ENCODE data around the gene TNS4. TPM values are rescaled to one million over a fixed set of nuclear protein-coding genes. Genes with fewer than 3 reads are reported as not detected.

TNS4 gene
- total and polyA plus RNA-seq, 9 of the 15 experiments (the other 6 are each of a cell fraction or from before 2014, with no cell fraction given): 0.04 to 0.73 (median 0.24) TPM; not detected in 1

GRCh38 chr17:40443196-40443987, 58.0 kb downstream of the TNS4 start, which contains the start of gene IGFBP4 (continued):
- TF ChIP-seq, protein P1, sequence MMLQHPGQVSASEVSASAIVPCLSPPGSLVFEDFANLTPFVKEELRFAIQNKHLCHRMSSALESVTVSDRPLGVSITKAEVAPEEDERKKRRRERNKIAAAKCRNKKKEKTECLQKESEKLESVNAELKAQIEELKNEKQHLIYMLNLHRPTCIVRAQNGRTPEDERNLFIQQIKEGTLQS (IDR thresholded peaks at IDR 0.05): no peak
- TF ChIP-seq, protein P1 (CRISPR knock-in tag; conservative IDR thresholded peaks at IDR 0.05): no peak
- TF ChIP-seq ZNF436 (CRISPR knock-in tag; IDR thresholded peaks at IDR 0.05) (no peak), PML (IDR thresholded peaks at IDR 0.05; ENCODE audit: low read length) (no peak), PRPF4 (IDR thresholded peaks at IDR 0.05; ENCODE audit: insufficient read depth, low read depth, low read length, poor library complexity, severe bottlenecking) (no peak), RBM39 (optimal IDR thresholded peaks at IDR 0.05; ENCODE audit: low read depth, low read length) (no peak), KDM1A (IDR thresholded peaks at IDR 0.05) (peak in 1 of 2 experiments; percentile 90; a peak in 2 of 4 replicates), ZNF146 (CRISPR knock-in tag; IDR thresholded peaks at IDR 0.05; ENCODE audit: unreplicated experiment) (no peak), ARHGAP35 (IDR thresholded peaks at IDR 0.05; ENCODE audit: partially characterized antibody) (no peak), SMC3 (conservative IDR thresholded peaks at IDR 0.05; ENCODE audit: insufficient read depth, low read depth, low read length) (peak; percentile 72), GABPB2 (CRISPR knock-in tag; conservative IDR thresholded peaks at IDR 0.05) (no peak), MAX (CRISPR knock-in tag; IDR thresholded peaks at IDR 0.05) (peak; percentile 34; the same call in 1 of the 2 replicates), FOXA3 (CRISPR knock-in tag; conservative IDR thresholded peaks at IDR 0.05 in 1 of 2, IDR thresholded peaks at IDR 0.05 in 1 of 2) (no peak), SMAD1 (IDR thresholded peaks at IDR 0.05; ENCODE audit: low read depth, low read length, partially characterized antibody) (no peak), POLR3A (IDR thresholded peaks at IDR 0.05; ENCODE audit: borderline replicate concordance, extremely low read depth, insufficient read depth, insufficient read length) (no peak), CBX2 (IDR thresholded peaks at IDR 0.05; ENCODE audit: insufficient read depth, low read length, poor library complexity, severe bottlenecking) (no peak), ZNF57 (CRISPR knock-in tag; IDR thresholded peaks at IDR 0.05) (no peak), ZBTB7A (IDR thresholded peaks at IDR 0.05; ENCODE audit: borderline replicate concordance, control insufficient read depth, low read depth, low read length) (0 out of 2 replicates have a peak, but pooled peaks have one; percentile 57), ZNF124 (CRISPR knock-in tag; IDR thresholded peaks at IDR 0.05) (no peak), ZFX (CRISPR knock-in tag; IDR thresholded peaks at IDR 0.05) (peak; percentile 26; the same call in 1 of the 2 replicates), NFE2L1 (tag; IDR thresholded peaks at IDR 0.05; ENCODE audit: borderline replicate concordance, low read depth) (no peak), ZNF232 (CRISPR knock-in tag; IDR thresholded peaks at IDR 0.05) (no peak), SMAD3 (CRISPR knock-in tag; conservative IDR thresholded peaks at IDR 0.05) (no peak), NCOR1 (IDR thresholded peaks at IDR 0.05) (no peak)
- TF ChIP-seq, protein P2, sequence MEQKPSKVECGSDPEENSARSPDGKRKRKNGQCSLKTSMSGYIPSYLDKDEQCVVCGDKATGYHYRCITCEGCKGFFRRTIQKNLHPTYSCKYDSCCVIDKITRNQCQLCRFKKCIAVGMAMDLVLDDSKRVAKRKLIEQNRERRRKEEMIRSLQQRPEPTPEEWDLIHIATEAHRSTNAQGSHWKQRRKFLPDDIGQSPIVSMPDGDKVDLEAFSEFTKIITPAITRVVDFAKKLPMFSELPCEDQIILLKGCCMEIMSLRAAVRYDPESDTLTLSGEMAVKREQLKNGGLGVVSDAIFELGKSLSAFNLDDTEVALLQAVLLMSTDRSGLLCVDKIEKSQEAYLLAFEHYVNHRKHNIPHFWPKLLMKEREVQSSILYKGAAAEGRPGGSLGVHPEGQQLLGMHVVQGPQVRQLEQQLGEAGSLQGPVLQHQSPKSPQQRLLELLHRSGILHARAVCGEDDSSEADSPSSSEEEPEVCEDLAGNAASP (IDR thresholded peaks at IDR 0.05): no peak

Data from K562 (cell line).